Pancreas (tissue), 10 donors: Measurements from ENCODE around the gene RELL1. TPM values are rescaled to one million over a fixed set of nuclear protein-coding genes. Genes with fewer than 3 reads are reported as not detected.

Experiments used
- ATAC-seq, 4 donors: fragments of 200-7000 bp; cut with Tn5 transposase; one replicate each; pipeline versions ENCODE4 v1.8.0 to v1.9.1; 2020; ENCODE audit warnings: mild to moderate bottlenecking in 4 of 4, moderate library complexity in 4 of 4
- DNase-seq, 6 donors: peaks; one replicate each; pipeline ENCODE4 v3.0.0-alpha.2; 2020
- FAIRE-seq: peaks from 2 replicates; lab custom pipeline; 2012; peaks lifted over from hg19 to GRCh38; lab: Jason Lieb, UNC
- H3K27ac ChIP-seq, 4 donors: fragments of 200-600 bp; sonication (generic); 1 replicate in 3 of 4; 2 replicates in 1 of 4; pipeline versions ENCODE4 v1.5.0 to v1.8.0; 2020
- H3K27me3 ChIP-seq, 4 donors: fragments of 200-600 bp; one replicate each; pipeline ENCODE4 v1.8.0; 2021
- H3K36me3 ChIP-seq, 3 donors: fragments of 200-600 bp; sonication (generic) in 1 of 3; one replicate each; pipeline versions ENCODE4 v1.5.0 to v1.8.0; 2020 to 2021
- H3K4me1 ChIP-seq, 3 donors: fragments of 200-600 bp; one replicate each; pipeline ENCODE4 v1.8.0; 2021
- H3K4me3 ChIP-seq, 4 donors: fragments of 200-600 bp; sonication (generic) in 2 of 4; one replicate each; pipeline versions ENCODE4 v1.5.0 to v1.8.0; 2020 to 2021
- H3K9me3 ChIP-seq, 4 donors: fragments of 200-600 bp; one replicate each; pipeline ENCODE4 v1.8.0; 2021
- WGBS, 2 donors: extraction: QIAGEN DNeasy Blood & Tissue Kit; methylation state at CpG; one replicate each; pipeline ENCODE4 v1.1.7; 2013; 5-methylcytosine and 5-hydroxymethylcytosine counted together
- intact Hi-C, 3 donors: fragments of 100-400 bp; cut with DNase I; formaldehyde crosslinking; loops; one replicate each; pipeline versions ENCODE4 v1.11.1 to v1.14.2; 2022
- polyA plus RNA-seq, 2 donors: library from polyadenylated mRNA; stranded (reverse); fragments of 200-250 nt; gene quantifications; one replicate each; pipeline ENCODE4 v1.2.3, GENCODE V29; 2013
- total RNA-seq, 6 donors: library from RNA; stranded (reverse); fragmentation: NEBNext Ultra II Directional in 4 of 6; extraction: Animal tissue kit (Norgen Biotek cat#: 25700) in 4 of 6; gene quantifications; one replicate each; pipeline versions ENCODE4 v1.2.1 to v1.2.4, GENCODE V29; 2021 to 2023
- TF ChIP-seq, protein P1 (sequence below), 4 donors: fragments of 200-600 bp; sonication (generic) in 3 of 4; IDR thresholded peaks; one replicate each; pipeline versions ENCODE4 v1.5.0 to v1.8.0; 2021; ENCODE audit warnings: antibody characterized with exemption in 4 of 4
- donor health status: healthy with polysubstance abuse.
- donor health status: DM: no; HTN: no; CAD: no; lungs with moderate emphysema.
- donor health status: DM: no; HTN: no; CAD: no.
- donor health status: control.
- donor health status: control.
- donor health status: Bipolar disorder and iron deficiency.
- donor health status: DM: yes; HTN: yes; CAD: no.
- donor health status: DM: no; HTN: no; CAD: no.
- donor health status: DM: no; HTN: no; CAD: no.
- donor health status: DM: yes; HTN: yes; CAD: no.

Gene RELL1
- total and polyA plus RNA-seq, 8 donors: 0.38 to 17.1 (median 4.7) TPM

- TF ChIP-seq, protein P1, sequence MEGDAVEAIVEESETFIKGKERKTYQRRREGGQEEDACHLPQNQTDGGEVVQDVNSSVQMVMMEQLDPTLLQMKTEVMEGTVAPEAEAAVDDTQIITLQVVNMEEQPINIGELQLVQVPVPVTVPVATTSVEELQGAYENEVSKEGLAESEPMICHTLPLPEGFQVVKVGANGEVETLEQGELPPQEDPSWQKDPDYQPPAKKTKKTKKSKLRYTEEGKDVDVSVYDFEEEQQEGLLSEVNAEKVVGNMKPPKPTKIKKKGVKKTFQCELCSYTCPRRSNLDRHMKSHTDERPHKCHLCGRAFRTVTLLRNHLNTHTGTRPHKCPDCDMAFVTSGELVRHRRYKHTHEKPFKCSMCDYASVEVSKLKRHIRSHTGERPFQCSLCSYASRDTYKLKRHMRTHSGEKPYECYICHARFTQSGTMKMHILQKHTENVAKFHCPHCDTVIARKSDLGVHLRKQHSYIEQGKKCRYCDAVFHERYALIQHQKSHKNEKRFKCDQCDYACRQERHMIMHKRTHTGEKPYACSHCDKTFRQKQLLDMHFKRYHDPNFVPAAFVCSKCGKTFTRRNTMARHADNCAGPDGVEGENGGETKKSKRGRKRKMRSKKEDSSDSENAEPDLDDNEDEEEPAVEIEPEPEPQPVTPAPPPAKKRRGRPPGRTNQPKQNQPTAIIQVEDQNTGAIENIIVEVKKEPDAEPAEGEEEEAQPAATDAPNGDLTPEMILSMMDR (IDR thresholded peaks at IDR 0.05): no peak
- ATAC-seq: no peak
Measured at GRCh38 chr4:37678624-37679023, 7.6 kb downstream of the RELL1 start.

GRCh38 chr4:37675587-37676290 lies 10.4 kb downstream of the RELL1 start:
- Histone ChIP-seq H3K4me3 (no peak overlapping the region), H3K27ac (peak overlapping the region in 2 of 4 donors; percentile 53 to 63), H3K4me1 (peaks cover 0 to 30% (median 5%) of the 10 kb centered on the region in 3 donors), H3K9me3 (no peaks in the 10 kb centered on the region), H3K36me3 (no peaks in the 10 kb centered on the region), H3K27me3 (no peaks in the 10 kb centered on the region)
- intact Hi-C loops: no loop called here
- DNase-seq (peak in 2 of 6 donors; percentile 29 to 43), FAIRE-seq (no peak), ATAC-seq (peak; percentile 78 to 92 (median 90))
- WGBS, 2 donors: 55 to 56% methylated on average over 1 of the region's 1 CpG
- TF ChIP-seq, protein P1 (IDR thresholded peaks at IDR 0.05): no peak

More at GRCh38 chr4:37678624-37679023, 7.6 kb downstream of the RELL1 start:
- Histone ChIP-seq H3K27me3 (no peaks in the 10 kb centered on the region), H3K27ac (no peak overlapping the region), H3K4me3 (no peak overlapping the region), H3K4me1 (peaks cover 0 to 41% (median 5%) of the 10 kb centered on the region in 3 donors), H3K9me3 (no peaks in the 10 kb centered on the region), H3K36me3 (no peaks in the 10 kb centered on the region)
- DNase-seq (no peak), FAIRE-seq (no peak)
- 81% methylated on average over 3 of the region's 3 CpGs for WGBS, 2 donors
- intact Hi-C loops: no loop called here

GRCh38 chr4:37674439-37674838 lies 11.7 kb downstream of the RELL1 start:
- Histone ChIP-seq H3K27me3 (no peaks in the 10 kb centered on the region), H3K4me3 (no peak overlapping the region), H3K27ac (peak overlapping the region in 1 of 4 donors; percentile 18), H3K4me1 (peaks cover 0 to 30% (median 5%) of the 10 kb centered on the region in 3 donors), H3K36me3 (no peaks in the 10 kb centered on the region), H3K9me3 (no peaks in the 10 kb centered on the region)
- DNase-seq (no peak), ATAC-seq (no peak), FAIRE-seq (no peak)
- WGBS, 2 donors: 46 to 51% methylated on average over 5 of the region's 5 CpGs
- intact Hi-C loops: no loop called here
- TF ChIP-seq, protein P1 (IDR thresholded peaks at IDR 0.05): no peak

DNA sequence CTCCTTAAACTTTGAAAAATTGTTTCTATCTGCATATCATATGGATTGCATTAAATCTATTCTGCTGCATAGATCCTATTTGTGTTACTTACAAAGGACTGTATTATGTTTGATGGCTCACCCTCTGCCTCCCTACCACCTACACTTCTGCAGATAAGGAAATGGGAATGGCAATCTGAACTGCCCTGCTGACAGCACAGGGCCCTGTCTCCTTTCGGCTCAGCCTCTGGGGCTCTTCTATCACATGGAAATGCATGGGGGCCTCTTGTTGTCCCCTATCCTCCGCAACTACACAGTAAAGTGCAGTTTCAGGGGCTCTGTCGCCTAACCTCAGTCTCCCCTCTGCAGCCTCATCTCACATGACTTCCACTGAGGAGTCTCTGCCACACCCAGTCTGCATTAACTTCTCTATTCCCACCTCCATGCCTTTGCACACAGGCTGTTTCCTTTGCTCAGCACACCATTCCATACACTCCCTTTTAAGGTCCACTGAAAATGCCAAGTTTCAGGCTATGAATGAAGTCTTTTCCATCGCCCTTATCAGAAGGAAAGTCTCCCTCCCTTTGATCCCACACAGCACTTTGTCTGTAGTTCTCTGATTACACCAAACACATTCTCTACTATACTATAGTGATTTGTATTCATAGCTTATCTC lies 12.5 kb downstream of the RELL1 start:
- DNase-seq (no peak), FAIRE-seq (no peak), ATAC-seq (no peak)
- intact Hi-C loops: no loop called here
- no peaks in the 10 kb centered on the region for H3K27me3 ChIP-seq
- no peak overlapping the region for H3K27ac ChIP-seq
- peaks cover 0 to 30% (median 5%) of the 10 kb centered on the region in 3 donors for H3K4me1 ChIP-seq
- TF ChIP-seq, protein P1 (IDR thresholded peaks at IDR 0.05): no peak
- no peak overlapping the region for H3K4me3 ChIP-seq
- no peaks in the 10 kb centered on the region for H3K9me3 ChIP-seq
- 87 to 89% methylated on average over 4 of the region's 4 CpGs for WGBS, 2 donors
- no peaks in the 10 kb centered on the region for H3K36me3 ChIP-seq
